HL-60 (cell line): ENCODE data around the gene CFAP58.
"Not testable (repeated sequence)": the region's sequence is repeated elsewhere in the genome, so short reads cannot be mapped to it uniquely, and the experiment has no call there.

Source experiments
- DNase-seq, 2 experiments: peaks; one replicate each; pipeline ENCODE4 v3.0.0-alpha.2; 2010 to 2020; ENCODE audit warnings: low read depth in 1 of 2, low spot score in 1 of 2
- H3K27ac ChIP-seq: fragments of 250-450 bp; sonication (Bioruptor Pico); replicated peaks from 2 replicates; pipeline ENCODE4 v1.5.1; 2020; ENCODE audit warnings: mild to moderate bottlenecking, moderate library complexity
- H3K27me3 ChIP-seq: fragments of 250-450 bp; sonication (Bioruptor Pico); 2 replicates; pipeline ENCODE4 v1.5.1; 2021; ENCODE audit warnings: mild to moderate bottlenecking, moderate library complexity; ENCODE audit not compliant: insufficient read depth, poor library complexity, severe bottlenecking
- H3K4me3 ChIP-seq: replicated peaks from 2 replicates; pipeline ENCODE4 v1.5.1; 2011; ENCODE audit warnings: mild to moderate bottlenecking, control low read depth, low read length; ENCODE audit not compliant: insufficient read depth
- GABPA ChIP-seq: IDR thresholded peaks from 2 replicates; pipeline ENCODE4 v1.6.1; 2012; ENCODE audit warnings: low read depth
- POLR2AphosphoS5 ChIP-seq: IDR thresholded peaks from 2 replicates; pipeline ENCODE4 v1.6.1; 2012; ENCODE audit warnings: low read depth
- REST ChIP-seq: IDR thresholded peaks from 2 replicates; pipeline ENCODE4 v1.6.1; 2012; ENCODE audit warnings: low read depth; ENCODE audit not compliant: insufficient replicate concordance
- SPI1 ChIP-seq: IDR thresholded peaks from 2 replicates; pipeline ENCODE4 v1.6.1; 2012; ENCODE audit warnings: low read depth, mild to moderate bottlenecking, borderline replicate concordance
- TF ChIP-seq, protein P1 (sequence below): IDR thresholded peaks from one replicate; pipeline ENCODE4 v1.5.1; 2011; ENCODE audit warnings: low read length, control low read depth, inconsistent platforms; ENCODE audit not compliant: insufficient read depth

CFAP58 gene

DNA sequence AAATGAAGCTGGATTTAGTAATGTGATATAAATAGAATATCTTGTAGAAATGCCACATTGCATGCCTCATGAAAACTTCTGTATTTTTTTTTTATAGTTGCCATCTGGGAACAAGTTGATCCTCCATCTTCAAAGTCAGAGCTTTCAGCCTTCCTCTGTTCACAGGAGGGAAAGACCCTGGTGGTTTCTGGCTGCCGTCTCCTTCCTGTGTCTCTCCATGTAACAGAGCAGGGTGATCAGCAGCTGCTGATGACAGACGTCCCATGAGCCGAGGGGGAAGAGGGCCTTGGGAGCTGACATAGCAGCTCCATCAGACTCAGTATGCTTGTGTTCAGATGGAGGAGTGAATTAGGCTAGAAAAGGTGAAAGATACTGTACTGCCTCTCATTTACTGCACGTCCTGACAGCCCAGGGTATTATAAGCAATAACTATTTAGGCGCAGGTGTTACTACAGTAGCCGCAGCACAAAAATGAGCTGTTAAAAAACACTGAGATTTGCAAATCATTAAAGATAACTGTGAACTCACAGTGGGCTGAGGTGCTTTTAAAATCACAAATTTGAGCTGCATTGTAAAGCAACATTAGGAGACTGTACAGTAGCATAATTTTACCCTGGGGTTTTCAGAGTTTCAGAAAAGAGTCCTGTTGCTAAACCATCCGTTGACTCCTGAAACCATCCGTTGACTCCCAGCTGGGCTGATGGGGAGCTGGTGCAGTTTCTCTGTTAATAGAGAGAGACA is 103.3 kb downstream of the CFAP58 start:
- DNase-seq, result no peak

GRCh38 chr10:104457543-104457828 is 103.9 kb downstream of the CFAP58 start:
- DNase-seq, result no peak
- Histone ChIP-seq H3K4me3 (no peak overlapping the region), H3K27ac (no peak overlapping the region), H3K27me3 (peaks cover 6% of the 10 kb centered on the region)
- TF ChIP-seq, protein P1, sequence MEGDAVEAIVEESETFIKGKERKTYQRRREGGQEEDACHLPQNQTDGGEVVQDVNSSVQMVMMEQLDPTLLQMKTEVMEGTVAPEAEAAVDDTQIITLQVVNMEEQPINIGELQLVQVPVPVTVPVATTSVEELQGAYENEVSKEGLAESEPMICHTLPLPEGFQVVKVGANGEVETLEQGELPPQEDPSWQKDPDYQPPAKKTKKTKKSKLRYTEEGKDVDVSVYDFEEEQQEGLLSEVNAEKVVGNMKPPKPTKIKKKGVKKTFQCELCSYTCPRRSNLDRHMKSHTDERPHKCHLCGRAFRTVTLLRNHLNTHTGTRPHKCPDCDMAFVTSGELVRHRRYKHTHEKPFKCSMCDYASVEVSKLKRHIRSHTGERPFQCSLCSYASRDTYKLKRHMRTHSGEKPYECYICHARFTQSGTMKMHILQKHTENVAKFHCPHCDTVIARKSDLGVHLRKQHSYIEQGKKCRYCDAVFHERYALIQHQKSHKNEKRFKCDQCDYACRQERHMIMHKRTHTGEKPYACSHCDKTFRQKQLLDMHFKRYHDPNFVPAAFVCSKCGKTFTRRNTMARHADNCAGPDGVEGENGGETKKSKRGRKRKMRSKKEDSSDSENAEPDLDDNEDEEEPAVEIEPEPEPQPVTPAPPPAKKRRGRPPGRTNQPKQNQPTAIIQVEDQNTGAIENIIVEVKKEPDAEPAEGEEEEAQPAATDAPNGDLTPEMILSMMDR, result no peak
- no peak for TF ChIP-seq SPI1
- no peak for TF ChIP-seq POLR2AphosphoS5
- TF ChIP-seq GABPA, result no peak
- no peak for TF ChIP-seq REST

More for the DNA sequence above, 103.3 kb downstream of the CFAP58 start:
- H3K27ac ChIP-seq, result no peak overlapping the region
- H3K4me3 ChIP-seq, result no peak overlapping the region
- peaks cover 6% of the 10 kb centered on the region for H3K27me3 ChIP-seq
- no peak for TF ChIP-seq GABPA
- TF ChIP-seq POLR2AphosphoS5, result no peak
- no peak for TF ChIP-seq SPI1
- TF ChIP-seq, protein P1, result no peak
- TF ChIP-seq REST, result no peak

DNA sequence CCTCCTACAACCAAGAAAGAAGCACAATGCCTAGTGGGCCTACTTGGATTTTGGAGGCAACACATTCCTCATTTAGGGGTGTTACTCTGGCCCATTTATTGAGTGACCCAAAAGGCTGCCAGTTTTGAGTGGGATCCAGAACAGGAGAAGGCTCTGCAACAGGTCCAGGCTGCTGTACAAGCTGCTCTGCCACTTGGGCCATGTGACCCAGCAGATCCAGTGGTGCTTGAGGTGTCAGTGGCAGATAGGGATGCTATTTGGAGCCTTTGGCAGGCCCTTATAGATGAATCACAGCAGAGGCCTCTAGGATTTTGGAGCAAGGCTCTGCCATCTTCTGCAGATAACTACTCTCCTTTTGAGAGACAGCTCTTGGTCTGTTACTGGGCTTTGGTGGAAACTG is 111.9 kb downstream of the CFAP58 start:
- DNase-seq, H3K4me3 ChIP-seq, H3K27me3 ChIP-seq, H3K27ac ChIP-seq: not testable (repeated sequence)

GRCh38 chr10:104468818-104469217 is 115.2 kb downstream of the CFAP58 start:
- not testable (repeated sequence) for H3K4me3 ChIP-seq, H3K27ac ChIP-seq, DNase-seq, H3K27me3 ChIP-seq

DNA sequence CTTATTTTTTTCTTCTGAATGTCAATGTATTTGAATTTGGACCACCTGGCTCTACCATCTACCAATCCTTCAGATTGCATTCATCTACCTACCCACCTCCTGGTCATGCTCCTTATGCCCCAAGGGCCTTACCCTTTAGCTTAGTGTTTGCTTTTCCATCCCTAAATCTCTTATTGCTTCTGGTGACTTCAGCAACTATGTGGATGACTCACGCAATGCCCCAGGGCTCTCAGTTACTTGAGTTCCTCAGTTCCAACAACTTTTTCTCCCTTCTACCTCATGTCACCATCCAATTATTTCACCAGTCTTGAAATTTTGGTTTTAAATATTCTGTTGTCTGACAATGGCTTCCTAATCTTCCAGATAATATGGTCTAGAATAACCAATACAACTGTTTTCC is 118.9 kb downstream of the CFAP58 start:
- TF ChIP-seq REST (no peak), SPI1 (no peak), GABPA (no peak), POLR2AphosphoS5 (no peak)
- TF ChIP-seq, protein P1, result no peak
- no peak overlapping the region for H3K27ac ChIP-seq
- H3K4me3 ChIP-seq, result no peak overlapping the region
- no peak for DNase-seq
- peaks cover 2% of the 10 kb centered on the region for H3K27me3 ChIP-seq
